NB4 (cell line): ENCODE results near the gene MAP4K4.

Experiments used
- MYC ChIP-seq: IDR thresholded peaks from 2 replicates; pipeline ENCODE4 v1.6.1; 2011; ENCODE audit warnings: low read depth, low read length
- POLR2A ChIP-seq: IDR thresholded peaks from 2 replicates; pipeline ENCODE4 v1.6.1; 2011; ENCODE audit warnings: mild to moderate bottlenecking; ENCODE audit not compliant: insufficient read length; ENCODE audit errors: extremely low read depth
- TF ChIP-seq, protein P1 (sequence below): IDR thresholded peaks from 2 replicates; pipeline ENCODE4 v1.6.1; 2011; ENCODE audit warnings: low read depth, low read length
- TF ChIP-seq, protein P2 (sequence below): IDR thresholded peaks from one replicate; pipeline ENCODE4 v1.5.1; 2012; ENCODE audit warnings: low read depth, low read length

DNA sequence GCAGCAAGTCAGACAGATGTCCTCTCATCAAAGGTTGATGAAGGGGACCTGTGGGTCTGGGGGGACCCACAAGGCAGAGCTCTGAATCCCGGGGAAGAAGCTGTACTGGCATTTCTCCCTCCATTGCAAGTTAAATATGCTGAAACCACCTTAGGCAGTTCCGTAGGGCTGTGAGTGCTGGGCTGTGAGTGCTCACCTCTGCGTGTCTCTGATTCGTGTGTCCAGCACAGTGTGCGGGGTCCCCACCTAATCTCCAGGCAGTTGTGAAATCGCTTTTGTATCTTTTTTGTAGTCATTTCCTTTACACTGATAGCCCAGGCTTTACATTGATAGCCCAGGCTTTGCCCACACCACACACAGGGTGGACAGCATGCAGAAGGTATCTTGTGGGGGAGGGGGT, 80.6 kb downstream of the MAP4K4 start:
- TF ChIP-seq, protein P1, sequence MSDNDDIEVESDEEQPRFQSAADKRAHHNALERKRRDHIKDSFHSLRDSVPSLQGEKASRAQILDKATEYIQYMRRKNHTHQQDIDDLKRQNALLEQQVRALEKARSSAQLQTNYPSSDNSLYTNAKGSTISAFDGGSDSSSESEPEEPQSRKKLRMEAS: no peak
- TF ChIP-seq, protein P2, sequence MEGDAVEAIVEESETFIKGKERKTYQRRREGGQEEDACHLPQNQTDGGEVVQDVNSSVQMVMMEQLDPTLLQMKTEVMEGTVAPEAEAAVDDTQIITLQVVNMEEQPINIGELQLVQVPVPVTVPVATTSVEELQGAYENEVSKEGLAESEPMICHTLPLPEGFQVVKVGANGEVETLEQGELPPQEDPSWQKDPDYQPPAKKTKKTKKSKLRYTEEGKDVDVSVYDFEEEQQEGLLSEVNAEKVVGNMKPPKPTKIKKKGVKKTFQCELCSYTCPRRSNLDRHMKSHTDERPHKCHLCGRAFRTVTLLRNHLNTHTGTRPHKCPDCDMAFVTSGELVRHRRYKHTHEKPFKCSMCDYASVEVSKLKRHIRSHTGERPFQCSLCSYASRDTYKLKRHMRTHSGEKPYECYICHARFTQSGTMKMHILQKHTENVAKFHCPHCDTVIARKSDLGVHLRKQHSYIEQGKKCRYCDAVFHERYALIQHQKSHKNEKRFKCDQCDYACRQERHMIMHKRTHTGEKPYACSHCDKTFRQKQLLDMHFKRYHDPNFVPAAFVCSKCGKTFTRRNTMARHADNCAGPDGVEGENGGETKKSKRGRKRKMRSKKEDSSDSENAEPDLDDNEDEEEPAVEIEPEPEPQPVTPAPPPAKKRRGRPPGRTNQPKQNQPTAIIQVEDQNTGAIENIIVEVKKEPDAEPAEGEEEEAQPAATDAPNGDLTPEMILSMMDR: no peak
- TF ChIP-seq POLR2A (no peak), MYC (no peak)
